ENCODE results near the gene F8A2.
"Not testable (repeated sequence)": the region's sequence is repeated elsewhere in the genome, so short reads cannot be mapped to it uniquely, and the experiment has no call there.

Gene F8A2

DNA sequence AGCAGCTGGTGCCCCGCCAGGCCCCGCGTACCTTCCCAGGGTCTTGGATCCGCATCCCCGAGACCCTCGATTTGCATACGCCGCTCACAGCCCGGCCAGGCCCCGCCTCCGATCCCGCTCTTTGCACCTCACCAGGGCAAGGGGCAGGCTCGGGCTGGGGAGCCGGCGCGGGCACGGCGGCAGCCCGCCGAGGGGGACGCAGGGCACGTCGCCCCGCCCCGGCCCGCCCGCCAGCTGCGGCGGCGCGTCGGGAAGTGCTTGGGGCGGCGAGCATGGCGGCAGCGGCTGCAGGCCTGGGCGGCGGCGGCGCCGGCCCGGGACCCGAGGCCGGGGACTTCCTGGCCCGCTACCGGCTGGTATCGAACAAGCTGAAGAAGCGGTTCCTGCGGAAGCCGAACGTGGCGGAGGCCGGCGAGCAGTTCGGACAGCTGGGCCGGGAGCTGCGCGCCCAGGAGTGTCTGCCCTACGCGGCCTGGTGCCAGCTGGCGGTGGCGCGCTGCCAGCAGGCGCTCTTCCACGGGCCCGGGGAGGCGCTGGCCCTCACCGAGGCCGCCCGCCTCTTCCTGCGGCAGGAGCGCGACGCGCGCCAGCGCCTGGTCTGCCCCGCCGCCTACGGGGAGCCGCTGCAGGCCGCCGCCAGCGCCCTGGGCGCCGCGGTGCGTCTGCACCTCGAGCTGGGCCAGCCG lies at the start of gene F8A2:
TSS of gene F8A2 (plus strand) at position 253 of the 686 bp plus-strand sequence. CDS start at position 273, 20 bp downstream.
- H3K4me2 ChIP-seq (ENCODE audit: low read length); H3K27me3 ChIP-seq (ENCODE audit: control insufficient read depth, insufficient read depth, low read length); H2AFZ ChIP-seq; H3K9me3 ChIP-seq (ENCODE audit: control insufficient read depth, low read length); H3K79me2 ChIP-seq; H3K36me3 ChIP-seq (ENCODE audit: control insufficient read depth, insufficient read depth, low read length); H3K4me1 ChIP-seq; H3K4me3 ChIP-seq (ENCODE audit: low read depth, low read length); H3K9ac ChIP-seq; H3K27ac ChIP-seq: not testable (repeated sequence)

DNA sequence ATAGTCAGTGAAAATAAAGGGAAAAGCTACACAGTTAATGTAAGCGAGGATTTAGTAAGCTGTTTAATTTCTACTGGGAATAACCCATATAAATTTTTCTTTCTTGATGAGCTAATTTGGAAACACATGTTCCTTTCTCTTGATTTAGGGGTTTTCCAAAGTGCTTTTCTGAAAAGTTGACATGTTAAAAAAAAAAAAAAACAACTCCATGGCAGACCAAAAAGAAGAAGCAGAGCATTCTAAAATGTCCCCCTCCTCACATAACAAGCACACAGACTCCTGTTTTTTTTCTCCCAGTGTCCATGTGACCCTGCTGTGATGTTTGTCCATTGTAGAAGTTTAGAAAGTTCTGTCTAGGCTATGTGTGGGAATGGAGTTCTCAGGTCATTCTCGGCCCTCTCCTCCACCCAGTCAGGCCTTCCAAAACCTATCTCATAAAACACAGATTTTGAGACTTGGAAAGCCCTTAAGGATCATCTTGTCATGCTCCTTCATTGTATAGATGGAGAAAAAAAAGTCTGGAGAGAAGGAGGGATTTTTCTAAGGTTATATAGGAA lies 48.3 kb upstream of the F8A2 start:
- TF ChIP-seq, protein P1, sequence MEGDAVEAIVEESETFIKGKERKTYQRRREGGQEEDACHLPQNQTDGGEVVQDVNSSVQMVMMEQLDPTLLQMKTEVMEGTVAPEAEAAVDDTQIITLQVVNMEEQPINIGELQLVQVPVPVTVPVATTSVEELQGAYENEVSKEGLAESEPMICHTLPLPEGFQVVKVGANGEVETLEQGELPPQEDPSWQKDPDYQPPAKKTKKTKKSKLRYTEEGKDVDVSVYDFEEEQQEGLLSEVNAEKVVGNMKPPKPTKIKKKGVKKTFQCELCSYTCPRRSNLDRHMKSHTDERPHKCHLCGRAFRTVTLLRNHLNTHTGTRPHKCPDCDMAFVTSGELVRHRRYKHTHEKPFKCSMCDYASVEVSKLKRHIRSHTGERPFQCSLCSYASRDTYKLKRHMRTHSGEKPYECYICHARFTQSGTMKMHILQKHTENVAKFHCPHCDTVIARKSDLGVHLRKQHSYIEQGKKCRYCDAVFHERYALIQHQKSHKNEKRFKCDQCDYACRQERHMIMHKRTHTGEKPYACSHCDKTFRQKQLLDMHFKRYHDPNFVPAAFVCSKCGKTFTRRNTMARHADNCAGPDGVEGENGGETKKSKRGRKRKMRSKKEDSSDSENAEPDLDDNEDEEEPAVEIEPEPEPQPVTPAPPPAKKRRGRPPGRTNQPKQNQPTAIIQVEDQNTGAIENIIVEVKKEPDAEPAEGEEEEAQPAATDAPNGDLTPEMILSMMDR (IDR thresholded peaks at IDR 0.05): no peak
- Histone ChIP-seq H2AFZ (no peak overlapping the region), H3K9ac (no peak overlapping the region), H3K27me3 (ENCODE audit: control insufficient read depth, insufficient read depth, low read length) (no peaks in the 10 kb centered on the region), H3K4me3 (ENCODE audit: low read depth, low read length) (peak overlapping the region; percentile 27), H3K9me3 (ENCODE audit: control insufficient read depth, low read length) (no peaks in the 10 kb centered on the region), H3K36me3 (ENCODE audit: control insufficient read depth, insufficient read depth, low read length) (no peaks in the 10 kb centered on the region), H3K79me2 (no peaks in the 10 kb centered on the region), H3K27ac (no peak overlapping the region), H3K4me1 (no peaks in the 10 kb centered on the region), H3K4me2 (ENCODE audit: low read length) (no peak overlapping the region)

DNA sequence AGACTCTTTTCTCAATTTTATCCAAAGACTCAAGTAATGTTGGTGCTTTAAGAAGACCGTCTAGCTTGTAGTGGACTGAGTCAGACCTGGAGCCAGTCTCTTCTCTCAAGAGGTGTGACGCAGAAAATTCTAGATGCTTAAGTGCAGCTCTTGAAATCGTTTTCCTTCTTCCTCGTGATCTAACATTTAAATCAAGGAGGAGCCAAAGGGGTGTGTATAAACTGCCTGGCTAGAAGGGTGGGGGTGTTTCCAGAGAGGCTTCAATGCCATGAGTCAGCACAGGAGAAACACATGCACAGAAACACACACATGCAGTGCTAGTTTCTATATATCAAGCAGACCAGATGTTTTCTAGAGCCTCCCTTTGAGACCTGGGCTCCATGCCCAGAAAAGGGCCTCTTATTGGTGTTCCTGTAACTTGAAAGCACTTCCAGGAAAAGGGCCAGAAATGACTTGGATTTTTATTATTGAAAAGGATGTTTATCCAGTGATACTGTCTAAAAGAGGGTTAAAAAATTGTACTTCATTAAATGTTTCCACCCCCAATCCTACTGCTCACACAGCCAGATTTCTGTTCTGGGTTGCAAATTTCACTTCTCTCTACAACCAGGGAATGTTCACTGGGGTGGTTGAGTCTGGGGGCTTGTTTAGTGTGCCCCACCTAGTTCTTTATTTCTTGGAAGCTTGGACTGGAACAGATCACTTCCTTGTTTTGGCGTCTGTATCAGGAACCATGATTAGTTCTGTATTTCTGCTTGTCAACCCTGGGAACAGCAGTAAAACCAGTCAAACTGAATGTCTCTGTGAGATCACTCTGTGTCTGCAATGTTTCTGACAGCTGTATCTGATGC lies 47.2 kb upstream of the F8A2 start, which contains the start of gene CLIC2:
TSS of gene CLIC2 (minus strand) at position 129 of the 851 bp plus-strand sequence. CDS start 187 bp downstream, outside the sequence.
- Histone ChIP-seq H3K4me1 (no peaks in the 10 kb centered on the region), H3K4me2 (ENCODE audit: low read length) (no peak within 1 kb of the TSS), H3K36me3 (ENCODE audit: control insufficient read depth, insufficient read depth, low read length) (no peaks in the 10 kb centered on the region), H3K27ac (peak within 1 kb of the TSS; percentile 29), H3K27me3 (ENCODE audit: control insufficient read depth, insufficient read depth, low read length) (no peaks in the 10 kb centered on the region), H3K9me3 (ENCODE audit: control insufficient read depth, low read length) (no peaks in the 10 kb centered on the region), H2AFZ (no peak within 1 kb of the TSS), H3K79me2 (no peaks in the 10 kb centered on the region), H3K9ac (no peak within 1 kb of the TSS), H3K4me3 (ENCODE audit: low read depth, low read length) (peak within 1 kb of the TSS; percentile 27)
- TF ChIP-seq, protein P1 (IDR thresholded peaks at IDR 0.05): no peak

DNA sequence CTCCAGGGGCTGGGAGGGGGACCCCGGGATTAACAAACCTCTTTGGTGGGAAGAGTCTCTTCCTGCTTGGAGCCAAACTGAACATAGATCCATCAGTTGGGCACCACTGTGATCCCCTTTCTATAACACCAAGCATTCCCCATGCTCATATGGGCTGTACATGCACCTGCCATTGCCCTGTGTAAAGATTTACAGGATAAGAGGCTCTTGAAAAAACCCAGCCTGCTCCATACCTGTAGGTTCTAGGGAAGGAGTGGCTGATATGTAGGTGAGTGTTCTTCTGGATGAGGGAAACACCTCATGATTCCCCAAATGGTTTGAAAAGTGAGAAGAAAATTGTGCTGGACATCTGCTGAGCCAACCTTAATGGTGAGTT lies 46.6 kb upstream of the F8A2 start:
- H3K4me1 ChIP-seq; H3K36me3 ChIP-seq (ENCODE audit: control insufficient read depth, insufficient read depth, low read length); H3K79me2 ChIP-seq; H3K9ac ChIP-seq; H3K9me3 ChIP-seq (ENCODE audit: control insufficient read depth, low read length); H3K27me3 ChIP-seq (ENCODE audit: control insufficient read depth, insufficient read depth, low read length); H3K4me3 ChIP-seq (ENCODE audit: low read depth, low read length); H2AFZ ChIP-seq; H3K27ac ChIP-seq; H3K4me2 ChIP-seq (ENCODE audit: low read length): not testable (repeated sequence)

DNA sequence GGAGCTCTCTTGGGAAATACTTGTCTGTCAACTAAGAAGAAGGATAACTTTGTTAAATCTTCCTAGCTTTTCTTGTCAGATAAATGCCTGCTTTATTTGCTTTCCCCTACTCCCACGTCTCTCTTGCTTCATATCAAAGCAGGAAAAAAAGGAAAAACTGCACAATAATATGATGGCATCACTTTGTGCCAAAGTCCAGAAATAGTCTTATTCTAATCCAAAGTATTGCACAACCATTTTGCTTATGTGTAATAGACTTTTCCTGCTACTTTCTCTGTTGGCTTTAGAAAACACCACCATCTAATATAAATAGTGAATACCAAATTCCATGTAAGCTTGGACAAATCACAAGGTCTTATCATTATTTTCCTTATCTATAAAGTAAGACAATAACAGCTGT lies 36.2 kb upstream of the F8A2 start:
- H3K4me1 ChIP-seq; H3K9ac ChIP-seq; H3K4me2 ChIP-seq (ENCODE audit: low read length); H3K4me3 ChIP-seq (ENCODE audit: low read depth, low read length); H3K9me3 ChIP-seq (ENCODE audit: control insufficient read depth, low read length); H3K27ac ChIP-seq; H3K36me3 ChIP-seq (ENCODE audit: control insufficient read depth, insufficient read depth, low read length); H2AFZ ChIP-seq; H3K79me2 ChIP-seq; H3K27me3 ChIP-seq (ENCODE audit: control insufficient read depth, insufficient read depth, low read length): not testable (repeated sequence)

DNA sequence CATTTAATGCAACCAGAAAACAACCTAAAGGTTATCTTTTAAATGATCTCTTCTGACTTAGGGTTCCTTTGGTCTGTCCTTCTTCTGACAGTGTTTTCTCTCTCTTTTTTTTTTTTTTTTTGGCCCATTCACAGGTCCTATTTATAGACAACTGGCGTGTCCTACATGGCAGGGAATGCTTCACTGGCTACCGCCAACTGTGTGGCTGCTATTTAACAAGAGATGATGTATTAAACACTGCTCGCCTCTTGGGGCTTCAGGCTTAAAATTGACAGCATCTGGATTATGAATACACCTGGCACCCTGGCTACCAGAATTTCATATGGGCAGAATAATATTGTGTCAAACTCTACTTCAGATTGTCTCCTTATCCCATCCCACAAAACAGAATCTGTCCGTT lies 32.4 kb upstream of the F8A2 start:
- not testable (repeated sequence) for H3K36me3 ChIP-seq (ENCODE audit: control insufficient read depth, insufficient read depth, low read length); H3K9me3 ChIP-seq (ENCODE audit: control insufficient read depth, low read length); H2AFZ ChIP-seq; H3K27me3 ChIP-seq (ENCODE audit: control insufficient read depth, insufficient read depth, low read length); H3K9ac ChIP-seq; H3K4me2 ChIP-seq (ENCODE audit: low read length); H3K27ac ChIP-seq; H3K4me1 ChIP-seq; H3K4me3 ChIP-seq (ENCODE audit: low read depth, low read length); H3K79me2 ChIP-seq

DNA sequence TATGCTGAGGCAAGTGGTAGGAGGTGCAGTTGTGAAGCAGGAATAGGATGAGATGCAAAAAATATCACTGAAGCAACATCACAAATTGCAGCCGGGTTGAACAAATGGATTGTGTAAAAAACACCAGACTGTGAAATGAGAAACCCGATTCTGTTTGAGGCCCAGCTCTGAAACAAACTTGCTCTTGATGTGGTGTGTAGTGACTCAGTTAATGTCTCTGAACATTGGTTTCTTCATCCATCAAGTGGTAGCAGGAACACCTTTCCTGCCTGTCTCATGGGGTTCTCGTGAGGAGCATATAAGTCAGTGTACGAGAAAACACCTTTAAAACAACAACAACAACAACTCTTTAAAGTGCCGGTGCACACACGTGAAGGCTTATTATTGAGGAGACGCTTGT lies 18.2 kb upstream of the F8A2 start:
- not testable (repeated sequence) for H3K9me3 ChIP-seq (ENCODE audit: control insufficient read depth, low read length); H3K27me3 ChIP-seq (ENCODE audit: control insufficient read depth, insufficient read depth, low read length); H3K79me2 ChIP-seq; H3K36me3 ChIP-seq (ENCODE audit: control insufficient read depth, insufficient read depth, low read length); H3K27ac ChIP-seq; H3K9ac ChIP-seq; H2AFZ ChIP-seq; H3K4me3 ChIP-seq (ENCODE audit: low read depth, low read length); H3K4me1 ChIP-seq; H3K4me2 ChIP-seq (ENCODE audit: low read length)

DNA sequence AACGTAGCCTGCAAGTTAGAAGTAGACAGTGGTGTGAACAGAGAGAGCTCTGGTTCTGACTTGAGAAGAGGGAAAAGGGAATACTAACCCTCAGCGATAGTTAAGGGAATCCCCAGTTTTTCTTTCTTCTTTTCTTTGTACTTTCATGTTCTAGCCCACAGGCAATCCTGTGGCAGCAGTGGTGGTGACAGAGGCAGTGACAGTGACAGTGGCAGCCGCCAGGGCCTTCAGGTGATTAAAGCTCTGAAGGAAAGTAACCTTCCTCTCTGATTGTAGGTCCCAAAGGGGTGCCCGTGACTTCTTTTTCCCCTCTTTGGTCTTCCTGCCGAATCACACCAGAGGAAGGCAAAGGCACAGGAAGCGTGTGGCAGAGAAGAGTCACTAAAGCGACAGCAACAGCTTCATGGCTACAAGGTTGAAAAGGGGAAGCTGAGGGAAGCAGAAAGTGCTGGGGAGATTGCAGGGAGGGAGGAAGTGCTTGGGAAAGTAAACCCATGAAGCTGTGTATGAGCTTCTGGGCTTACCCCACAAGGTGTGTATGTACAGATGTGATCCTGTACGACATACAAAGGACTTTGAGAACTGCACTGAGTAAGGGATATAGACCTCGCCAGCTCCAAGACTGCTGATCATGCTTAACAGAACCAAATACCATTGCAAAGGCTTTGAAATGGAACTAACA lies 8.0 kb upstream of the F8A2 start:
- not testable (repeated sequence) for H3K27me3 ChIP-seq (ENCODE audit: control insufficient read depth, insufficient read depth, low read length); H3K9me3 ChIP-seq (ENCODE audit: control insufficient read depth, low read length); H3K4me3 ChIP-seq (ENCODE audit: low read depth, low read length); H3K36me3 ChIP-seq (ENCODE audit: control insufficient read depth, insufficient read depth, low read length); H3K79me2 ChIP-seq; H3K27ac ChIP-seq; H3K9ac ChIP-seq; H2AFZ ChIP-seq; H3K4me1 ChIP-seq; H3K4me2 ChIP-seq (ENCODE audit: low read length)

DNA sequence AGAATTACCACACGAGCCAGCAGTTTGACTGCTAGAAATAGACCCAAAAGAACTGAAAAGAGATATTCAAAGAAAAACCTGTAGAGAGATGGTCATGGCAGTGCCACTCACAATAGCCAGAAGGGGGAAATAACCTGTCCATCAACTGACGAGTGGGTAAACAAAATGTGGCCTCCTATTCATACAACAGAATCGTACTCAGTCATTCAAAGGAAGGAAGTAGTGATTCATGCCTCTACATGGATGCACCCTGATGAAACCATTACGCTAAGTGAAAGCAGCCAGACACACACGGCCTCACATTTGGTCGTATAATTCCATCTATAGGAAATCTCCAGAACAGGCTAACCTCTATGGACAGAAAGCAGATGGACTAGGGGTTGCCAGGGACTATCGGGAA lies 2.1 kb upstream of the F8A2 start:
- H3K9ac ChIP-seq; H3K4me1 ChIP-seq; H3K27ac ChIP-seq; H3K27me3 ChIP-seq (ENCODE audit: control insufficient read depth, insufficient read depth, low read length); H3K4me2 ChIP-seq (ENCODE audit: low read length); H3K9me3 ChIP-seq (ENCODE audit: control insufficient read depth, low read length); H3K36me3 ChIP-seq (ENCODE audit: control insufficient read depth, insufficient read depth, low read length); H2AFZ ChIP-seq; H3K79me2 ChIP-seq; H3K4me3 ChIP-seq (ENCODE audit: low read depth, low read length): not testable (repeated sequence)

Measured in parathyroid adenoma (tissue), 2 donors.